Muscle of arm (tissue), 12 donors: ENCODE results near the gene CAMKMT. TPM values are rescaled to one million over a fixed set of nuclear protein-coding genes. Genes with fewer than 3 reads are reported as not detected.
A peak's percentile ranks its signal among the peaks of the same experiment; 100 is the strongest.

Source experiments
- DNase-seq: peaks from one replicate; pipeline ENCODE4 v3.0.0-alpha.2; 2013
- polyA plus RNA-seq, 12 donors: library from polyadenylated mRNA; unstranded; fragments of 120-200 nt; gene quantifications; one replicate each; pipeline ENCODE4 v1.2.1, GENCODE V29; 2013; ENCODE audit not compliant: insufficient read length in 12 of 12

CAMKMT gene
- polyA plus RNA-seq, 12 donors = 4.0 to 8.7 (median 6.5) TPM; not detected in 1

DNA sequence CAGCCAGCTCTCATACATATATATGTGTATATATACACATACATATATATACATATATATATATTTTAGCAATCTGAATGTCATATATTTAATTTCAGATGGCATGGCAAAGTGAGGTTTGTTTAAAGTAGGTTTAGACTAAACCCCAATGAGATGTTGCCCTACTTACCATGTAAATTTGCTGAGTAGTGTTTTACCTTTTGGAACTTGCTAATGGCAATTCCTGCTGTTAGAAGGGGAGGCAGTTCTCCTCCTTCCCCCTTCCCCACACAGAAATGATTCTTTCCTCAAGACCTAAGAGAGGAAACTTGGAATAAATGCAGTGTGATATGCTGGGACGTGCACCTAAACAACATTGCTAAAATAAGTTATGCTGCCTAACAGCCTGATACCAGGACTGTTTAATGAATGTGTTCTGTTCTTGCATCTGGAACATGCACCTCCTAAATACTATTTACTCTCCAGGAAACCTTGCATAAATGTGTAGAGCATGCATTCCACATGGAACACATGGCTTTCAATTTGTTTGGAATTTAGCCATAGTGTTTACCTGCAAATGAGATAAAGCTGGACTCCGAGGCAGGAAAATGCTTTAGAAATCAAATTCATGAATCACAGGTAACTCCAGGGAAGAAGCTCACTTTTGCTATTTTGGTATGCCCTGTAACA, 326.8 kb downstream of the CAMKMT start:
- DNase-seq = no peak

DNA sequence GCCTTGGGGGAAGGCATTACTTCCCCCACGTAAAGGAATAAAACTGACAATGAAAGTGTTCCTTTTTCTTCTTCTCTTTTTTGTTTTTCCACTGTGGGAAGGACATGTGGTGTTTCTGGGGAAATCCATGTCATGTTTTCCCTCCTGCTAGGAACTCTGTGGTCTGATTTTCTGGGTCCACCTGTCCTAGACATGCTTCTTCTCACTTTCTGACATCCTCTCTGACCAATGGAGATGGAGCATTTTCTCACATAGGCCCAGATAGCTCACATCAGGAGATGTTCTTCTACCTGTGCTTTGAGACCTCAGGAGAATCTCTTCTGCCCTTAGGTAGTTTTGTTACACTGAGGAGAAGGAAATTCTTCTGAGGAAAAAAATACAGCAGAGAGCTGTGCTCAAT, 327.8 kb downstream of the CAMKMT start:
- no peak for DNase-seq

GRCh38 chr2:44691174-44691785, 329.5 kb downstream of the CAMKMT start:
- DNase-seq = no peak

DNA sequence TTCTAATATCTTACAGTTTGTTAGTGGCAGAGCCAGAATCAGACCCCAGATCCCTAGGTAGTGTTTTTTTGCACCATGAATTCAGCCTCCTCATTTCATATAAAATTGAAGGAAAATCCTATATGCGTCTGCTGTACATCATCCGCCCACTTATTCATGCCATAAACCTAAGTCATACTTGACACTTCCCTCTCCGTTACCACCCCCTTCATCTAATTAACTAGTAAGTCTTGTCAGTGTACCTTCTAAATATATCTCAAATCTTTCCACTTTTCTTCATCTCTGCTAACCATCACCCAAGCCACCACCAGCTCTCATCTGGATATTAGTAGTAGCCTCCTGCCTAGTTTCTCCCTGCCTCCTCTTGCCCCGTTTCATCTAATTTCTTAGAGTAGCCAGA, 331.1 kb downstream of the CAMKMT start:
- DNase-seq = no peak

GRCh38 chr2:44700824-44701223, 339.1 kb downstream of the CAMKMT start:
- DNase-seq = no peak

DNA sequence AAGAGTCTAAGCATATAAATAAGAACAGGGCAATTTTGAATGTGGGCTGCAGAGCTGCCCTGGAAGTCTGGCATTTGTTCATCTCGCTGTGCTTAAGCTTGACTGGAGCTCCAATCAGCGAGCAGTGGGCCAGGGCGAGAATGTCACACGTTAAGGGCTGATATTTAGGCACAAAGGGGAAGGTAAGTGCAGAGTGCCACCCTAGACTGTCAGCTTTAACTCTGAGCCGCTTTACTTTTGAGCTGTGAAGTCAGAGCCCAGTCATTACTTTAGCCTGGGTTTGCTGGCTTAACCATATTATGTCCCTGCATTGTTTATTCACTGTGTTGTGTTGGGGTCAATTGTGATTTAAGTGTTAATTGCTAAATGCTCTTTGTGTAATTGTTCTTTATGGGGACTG, 343.6 kb downstream of the CAMKMT start:
- DNase-seq = no peak

DNA sequence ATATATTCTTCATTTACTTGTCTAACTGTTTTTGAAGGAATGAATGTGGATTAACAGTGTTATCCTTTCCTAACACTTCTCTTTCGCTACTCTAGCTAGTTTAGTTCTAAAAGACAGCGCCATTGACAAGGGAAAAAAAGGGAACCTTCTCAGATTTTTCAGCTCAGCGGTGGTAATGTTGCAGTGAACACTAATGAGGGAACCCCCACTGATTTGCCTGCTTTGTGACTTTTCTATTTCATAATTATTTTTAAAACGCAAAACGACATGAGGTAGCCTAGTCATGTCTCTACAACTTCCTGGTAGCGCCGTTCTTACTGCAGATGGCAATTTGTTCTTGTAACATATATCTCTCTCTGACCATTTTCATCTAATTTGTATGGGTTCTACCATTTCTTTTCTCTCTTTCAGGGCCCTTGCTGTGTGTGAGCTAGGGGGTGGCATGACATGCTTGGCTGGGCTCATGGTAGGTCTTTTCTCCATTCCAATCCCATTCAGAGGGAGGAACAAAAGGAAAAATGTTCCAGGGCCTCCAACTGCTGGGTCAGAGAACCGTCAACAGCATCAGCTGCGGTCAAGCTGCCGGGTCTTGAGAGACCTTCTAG, 344.2 kb downstream of the CAMKMT start:
- DNase-seq = no peak

GRCh38 chr2:44706681-44707553, 345.2 kb downstream of the CAMKMT start:
- DNase-seq = no peak

DNA sequence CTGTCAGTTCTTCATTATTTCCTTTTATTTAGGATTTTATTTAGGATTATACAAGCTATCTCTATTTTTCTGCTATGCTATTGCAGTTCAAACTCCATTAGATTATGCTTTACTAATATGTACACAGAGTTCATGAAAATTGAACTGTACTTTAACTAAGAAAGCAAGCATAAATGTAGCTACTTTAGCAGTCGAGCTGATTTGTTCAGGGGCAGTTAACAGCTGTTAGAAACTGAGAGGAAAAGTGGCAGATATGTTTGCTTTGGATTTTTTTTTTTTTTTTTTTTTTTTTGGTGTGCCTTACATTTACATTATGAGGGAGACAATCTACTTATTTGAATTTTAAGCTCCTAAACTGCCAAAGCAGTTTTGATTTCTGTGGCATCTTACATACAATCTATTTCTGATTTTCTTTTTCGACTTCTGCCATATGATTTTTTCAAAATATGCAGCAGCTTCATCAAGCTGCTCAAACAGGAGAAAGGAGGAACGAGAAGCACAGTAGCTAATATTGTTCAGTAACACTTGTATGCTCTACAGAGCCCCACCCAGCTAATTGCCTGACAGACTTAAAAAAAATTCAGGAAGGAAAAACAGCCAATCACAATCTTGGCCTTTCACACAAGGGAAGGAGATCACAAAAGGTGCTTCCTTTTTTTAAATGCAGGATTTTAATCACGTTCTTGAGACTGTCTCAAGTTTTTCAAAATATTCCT, 346.4 kb downstream of the CAMKMT start:
- peak; percentile 11 for DNase-seq

DNA sequence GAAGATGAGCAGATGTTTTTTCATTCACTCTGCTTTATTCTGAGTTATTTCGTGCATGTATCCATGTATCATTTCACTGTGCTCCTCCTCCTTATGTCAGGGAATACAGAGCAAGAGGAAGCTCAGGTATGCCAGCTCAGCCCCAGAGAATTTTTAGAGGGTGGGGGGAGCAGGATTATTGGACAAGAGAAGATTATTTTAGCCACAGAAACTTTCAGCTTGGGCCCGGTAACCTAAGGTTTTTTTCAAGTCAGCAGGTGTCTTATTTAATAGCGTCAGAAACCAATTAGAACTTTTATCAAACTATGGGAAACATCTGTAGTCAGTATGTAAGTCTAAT, 346.9 kb downstream of the CAMKMT start:
- DNase-seq = no peak

DNA sequence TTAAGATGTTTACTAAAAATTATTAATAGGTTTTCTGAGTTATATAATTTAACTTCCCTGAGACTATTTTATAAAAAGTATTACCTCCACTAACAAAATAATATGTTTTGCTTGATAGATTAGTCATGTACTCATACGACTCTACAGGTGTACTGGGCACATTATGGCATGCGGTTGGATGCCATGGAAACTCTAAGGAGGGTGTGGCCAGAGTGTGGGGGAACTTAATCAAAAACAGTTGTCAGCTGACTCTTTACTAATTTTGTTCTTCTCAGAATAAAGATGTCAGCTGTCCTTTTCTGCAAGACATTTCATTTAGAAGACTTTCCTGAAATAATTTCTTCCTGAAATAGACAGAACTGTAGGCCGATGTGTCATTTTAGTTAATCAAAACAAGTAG, 351.4 kb downstream of the CAMKMT start:
- no peak for DNase-seq

DNA sequence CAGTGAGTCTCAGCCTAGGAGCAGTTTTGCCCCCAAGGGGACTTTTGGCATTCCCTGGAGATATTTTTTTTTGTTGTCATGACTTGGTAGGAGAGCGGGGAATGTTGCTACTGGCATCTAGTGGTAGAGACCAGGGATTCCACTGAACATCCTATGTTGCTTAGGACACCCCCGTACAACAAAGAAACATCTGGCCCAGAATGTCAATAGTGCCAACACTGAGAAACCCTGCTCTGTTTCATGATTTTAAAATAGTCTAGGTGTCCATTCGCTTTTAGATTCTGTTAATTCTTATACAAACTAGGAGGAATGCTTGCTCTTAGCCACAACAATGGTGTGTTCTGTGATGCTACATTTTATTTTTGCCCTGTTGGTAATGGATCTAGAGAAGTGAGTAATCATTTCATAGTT, 353.9 kb downstream of the CAMKMT start:
- DNase-seq = no peak

DNA sequence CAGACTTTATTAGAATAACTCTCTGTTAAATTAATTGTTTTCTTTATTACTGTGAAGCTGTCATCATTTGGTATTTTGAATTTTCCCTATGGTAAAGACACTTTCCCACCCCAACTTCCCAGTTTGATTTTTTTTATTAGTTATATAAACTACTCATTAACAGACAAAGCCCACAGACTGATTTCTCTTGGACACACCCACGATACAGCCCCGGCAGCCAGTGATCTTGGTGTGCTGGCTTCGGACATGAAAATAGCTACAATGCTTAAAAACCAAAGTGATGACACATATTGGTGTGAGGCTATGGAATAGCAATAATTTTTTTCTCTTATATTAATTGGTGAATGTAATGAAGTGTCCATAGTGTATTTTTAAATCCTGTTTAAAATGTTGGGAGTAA, 354.4 kb downstream of the CAMKMT start:
- DNase-seq = no peak

DNA sequence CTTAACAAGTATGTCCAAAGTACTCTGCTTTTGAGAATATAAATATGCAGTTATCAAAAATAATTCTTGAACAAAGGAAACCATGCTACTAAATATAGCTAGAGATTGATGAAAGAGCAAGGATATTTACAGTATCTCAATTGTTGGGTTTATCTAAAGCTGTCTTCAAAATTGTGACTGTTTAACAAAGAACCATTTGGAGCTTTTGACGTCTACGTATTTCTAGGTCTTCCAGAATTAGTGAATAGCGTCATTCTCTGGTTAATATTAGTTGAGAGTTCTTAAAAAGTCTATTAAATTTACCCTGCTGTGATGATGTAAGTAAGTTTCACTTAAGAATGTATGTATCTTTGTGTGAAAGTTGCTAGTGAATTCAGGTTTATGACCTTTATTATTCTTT, 356.7 kb downstream of the CAMKMT start:
- no peak for DNase-seq

DNA sequence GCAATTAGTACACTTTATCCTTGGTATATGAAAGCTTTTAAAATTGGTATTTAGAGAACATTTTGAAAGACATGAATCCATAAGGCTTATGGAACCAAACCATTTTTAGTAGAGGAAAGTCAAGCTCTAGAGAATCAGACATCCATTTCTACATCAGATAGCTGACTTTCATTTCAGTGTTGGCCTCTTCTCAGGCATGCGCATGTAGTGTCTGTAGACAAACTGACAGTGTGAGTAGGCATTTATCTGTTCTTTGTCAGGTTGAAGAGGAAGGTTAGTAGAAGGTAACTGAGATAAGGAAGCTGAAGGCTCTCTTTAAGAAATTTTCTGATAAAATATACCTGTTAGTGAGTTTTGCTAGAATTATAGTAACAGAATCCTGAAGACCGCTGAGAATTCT, 357.8 kb downstream of the CAMKMT start:
- DNase-seq = no peak

DNA sequence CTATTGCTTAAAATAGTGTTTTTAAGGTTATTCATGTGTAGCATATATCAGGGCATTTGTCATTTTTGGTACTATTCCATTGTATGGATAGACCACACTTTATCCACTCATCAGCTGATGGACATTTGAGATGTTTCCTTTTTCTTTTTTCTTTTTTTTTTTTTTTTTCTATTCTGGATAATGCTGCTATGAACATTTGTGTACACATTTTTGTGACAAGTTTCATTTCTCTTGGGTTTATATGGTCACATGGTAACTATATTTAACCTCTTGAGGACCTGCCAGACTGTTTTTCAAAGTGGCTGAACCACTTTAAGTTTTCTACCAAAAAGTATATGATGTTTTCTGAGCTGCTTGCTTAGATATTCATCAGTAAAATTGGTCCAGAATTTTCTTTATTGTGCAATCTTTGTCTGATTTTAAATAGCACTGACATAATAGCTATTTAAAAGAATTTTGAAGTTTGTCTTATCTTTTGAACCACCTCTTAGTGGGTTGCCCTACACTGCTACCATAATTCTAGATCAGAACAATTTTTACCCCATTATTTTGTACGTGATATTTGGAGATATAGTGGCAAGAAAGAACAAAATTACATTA, 360.4 kb downstream of the CAMKMT start:
- no peak for DNase-seq

DNA sequence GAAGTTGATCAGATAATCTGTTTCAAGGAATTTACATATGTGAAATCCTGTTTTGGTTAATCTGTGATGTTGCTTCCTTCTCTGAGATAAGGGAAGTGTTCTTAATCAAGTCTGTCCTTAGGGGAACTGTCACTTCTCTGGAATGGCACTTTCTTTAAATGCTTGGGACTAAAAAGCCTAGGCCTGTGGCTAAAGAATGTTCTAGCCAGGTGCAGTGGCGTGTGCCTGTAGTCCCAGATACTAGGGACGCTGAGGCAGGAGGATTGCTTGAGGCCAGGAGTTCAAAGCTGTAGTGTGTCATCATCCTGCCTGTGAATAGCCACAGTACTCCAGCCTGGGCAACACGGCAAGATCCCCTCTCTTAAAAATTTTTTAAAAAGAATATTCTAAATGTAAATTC, 362.2 kb downstream of the CAMKMT start:
- no peak for DNase-seq

GRCh38 chr2:44730593-44730992, 368.8 kb downstream of the CAMKMT start:
- no peak for DNase-seq

- no peak for DNase-seq
Measured at GRCh38 chr2:44731505-44731904, 369.8 kb downstream of the CAMKMT start.

DNA sequence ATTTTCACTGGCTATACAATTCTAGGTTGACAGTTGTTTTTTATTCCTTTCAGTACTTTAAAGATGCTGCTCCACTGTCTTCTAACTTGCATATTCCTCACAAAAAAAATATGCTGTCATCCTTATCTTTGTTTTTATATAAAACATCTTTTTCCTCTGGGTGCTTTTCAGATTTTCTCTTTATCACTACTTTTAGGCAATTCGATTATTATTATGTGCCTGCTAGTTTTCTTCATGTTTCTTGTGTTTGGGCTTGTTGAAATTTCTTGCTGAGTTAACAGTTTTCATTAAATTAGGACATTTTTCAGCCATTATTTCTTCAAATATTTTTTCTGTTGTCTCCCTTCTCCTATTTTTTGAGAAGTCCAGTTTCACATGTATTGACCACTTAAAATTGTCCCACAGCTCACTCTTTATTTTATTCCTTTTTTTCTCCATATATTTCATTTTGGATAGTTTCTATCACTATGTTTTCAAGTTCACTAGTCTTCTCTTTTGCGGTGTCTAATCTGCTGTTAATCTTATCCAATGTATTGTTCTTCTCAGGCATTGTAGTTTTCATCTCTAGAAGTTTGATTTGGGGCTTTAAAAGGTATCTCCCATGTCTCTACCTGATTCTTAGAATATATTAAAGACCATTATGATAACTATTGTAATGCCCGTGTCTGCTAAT, 374.7 kb downstream of the CAMKMT start:
- DNase-seq = no peak

- DNase-seq = no peak
Measured at GRCh38 chr2:44740678-44741077, 378.9 kb downstream of the CAMKMT start.
